H1 (cell line): ENCODE results near the gene ZDHHC1. TPM values are rescaled to one million over a fixed set of nuclear protein-coding genes. Genes with fewer than 3 reads are reported as not detected.

Source experiments
- CTCF ChIA-PET: fragments of 300-600 bp; sonication (Branson Sonifier 250); formaldehyde crosslinking; loops from one replicate; lab custom pipeline; 2021; ENCODE audit not compliant: partially characterized antibody; lab: Charles Lee
- POLR2A ChIA-PET: fragments of 300-600 bp; sonication (Branson Sonifier 250); formaldehyde crosslinking; loops from one replicate; lab custom pipeline; 2021; ENCODE audit warnings: inconsistent platforms; ENCODE audit not compliant: partially characterized antibody; lab: Charles Lee
- DNase-seq, 2 experiments: peaks; one replicate each; pipeline versions ENCODE4 v3.0.0 to v3.0.0-alpha.2; 2010 to 2022; ENCODE audit warnings: low spot score in 2 of 2, low read depth in 1 of 2, mixed read lengths in 1 of 2
- FAIRE-seq: peaks from 2 replicates; lab custom pipeline; 2011; peaks lifted over from hg19 to GRCh38; lab: Jason Lieb, UNC
- H2AFZ ChIP-seq: 2 replicates; pipeline ENCODE4 v1.8.1; 2012; ENCODE audit warnings: low read length, inconsistent platforms
- H2AK5ac ChIP-seq: 2 replicates; pipeline ENCODE4 v1.6.1; 2013; ENCODE audit warnings: low read depth, low read length
- H2BK120ac ChIP-seq: replicated peaks from 2 replicates; pipeline ENCODE3; 2013; ENCODE audit warnings: low read depth, low read length, inconsistent platforms
- H2BK12ac ChIP-seq: 2 replicates; pipeline ENCODE4 v1.6.1; 2013; ENCODE audit warnings: low read depth, low read length
- H2BK15ac ChIP-seq: 2 replicates; pipeline ENCODE4 v1.6.1; 2013; ENCODE audit warnings: low read length
- H2BK20ac ChIP-seq: 2 replicates; pipeline ENCODE4 v1.6.1; 2013; ENCODE audit warnings: low read length
- H2BK5ac ChIP-seq: 2 replicates; pipeline ENCODE4 v1.6.1; 2013; ENCODE audit warnings: low read depth, low read length
- H3K14ac ChIP-seq: 2 replicates; pipeline ENCODE4 v1.6.1; 2013; ENCODE audit warnings: inconsistent platforms; ENCODE audit not compliant: insufficient read length
- H3K18ac ChIP-seq: 2 replicates; pipeline ENCODE4 v1.6.1; 2013; ENCODE audit warnings: low read length; ENCODE audit errors: extremely low read depth
- H3K23ac ChIP-seq: 2 replicates; pipeline ENCODE4 v1.6.1; 2013; ENCODE audit warnings: inconsistent platforms; ENCODE audit not compliant: insufficient read length
- H3K23me2 ChIP-seq: 2 replicates; pipeline ENCODE4 v1.6.1; 2013; ENCODE audit warnings: low read depth, low read length
- H3K27ac ChIP-seq: 2 replicates; pipeline ENCODE4 v1.6.1; 2011; ENCODE audit warnings: low read depth, low read length, inconsistent platforms
- H3K27me3 ChIP-seq, 4 experiments: replicated peaks in 1 of 4; 1 replicate in 1 of 4; 2 replicates in 3 of 4; pipeline versions ENCODE4 v1.6.1 to v1.8.1; 2011 to 2013; ENCODE audit warnings: low read length in 3 of 4, mild to moderate bottlenecking in 3 of 4, inconsistent platforms in 2 of 4, mixed read lengths in 2 of 4, moderate library complexity in 1 of 4; ENCODE audit not compliant: control insufficient read depth in 3 of 4, insufficient read depth in 3 of 4; ENCODE audit errors: extremely low read depth in 1 of 4
- H3K36me3 ChIP-seq, 4 experiments: 2 replicates each; pipeline versions ENCODE4 v1.6.1 to v1.8.1; 2011 to 2013; ENCODE audit warnings: mild to moderate bottlenecking in 4 of 4, low read length in 3 of 4, moderate library complexity in 2 of 4, control low read depth in 1 of 4, inconsistent platforms in 1 of 4; ENCODE audit not compliant: insufficient read depth in 4 of 4, control insufficient read depth in 2 of 4
- H3K4ac ChIP-seq: replicated peaks from 2 replicates; pipeline ENCODE3; 2013; ENCODE audit warnings: low read length, low read depth, mixed read lengths, inconsistent platforms; ENCODE audit not compliant: insufficient read length
- H3K4me1 ChIP-seq, 4 experiments: replicated peaks in 1 of 4; 1 replicate in 1 of 4; 2 replicates in 3 of 4; pipeline versions ENCODE4 v1.6.1 to v1.8.1; 2011 to 2013; ENCODE audit warnings: low read length in 3 of 4, inconsistent platforms in 2 of 4, mixed read lengths in 1 of 4; ENCODE audit not compliant: insufficient read depth in 4 of 4, control insufficient read depth in 3 of 4
- H3K4me2 ChIP-seq, 2 experiments: 2 replicates each; pipeline versions ENCODE4 v1.6.1 to v1.8.1; 2011 to 2013; ENCODE audit warnings: low read depth in 2 of 2, low read length in 2 of 2, control low read depth in 1 of 2, inconsistent platforms in 1 of 2, mild to moderate bottlenecking in 1 of 2; ENCODE audit not compliant: insufficient read depth in 1 of 2
- H3K4me3 ChIP-seq, 4 experiments: fragments of 200-600, 300-600 bp in 1 of 4; sonication (generic), shearing (Covaris generic), sonication (Bioruptor Twin) in 1 of 4; 2 replicates each; pipeline versions ENCODE4 v1.5.1 to v1.8.1; 2011 to 2016; ENCODE audit warnings: low read length in 4 of 4, low read depth in 3 of 4, control low read depth in 2 of 4, inconsistent platforms in 2 of 4, mild to moderate bottlenecking in 2 of 4, mixed read lengths in 1 of 4, moderate library complexity in 1 of 4; ENCODE audit not compliant: insufficient read depth in 2 of 4; ENCODE audit errors: extremely low read depth in 1 of 4
- H3K56ac ChIP-seq: replicated peaks from 2 replicates; pipeline ENCODE3; 2013; ENCODE audit warnings: low read depth, mild to moderate bottlenecking, mixed read lengths, low read length, inconsistent platforms; ENCODE audit not compliant: insufficient read length
- H3K79me1 ChIP-seq: 2 replicates; pipeline ENCODE4 v1.6.1; 2013; ENCODE audit warnings: low read depth, low read length, control low read depth
- H3K79me2 ChIP-seq, 2 experiments: 2 replicates each; pipeline versions ENCODE4 v1.6.1 to v1.8.1; 2012 to 2013; ENCODE audit warnings: low read length in 2 of 2, mild to moderate bottlenecking in 2 of 2, inconsistent platforms in 1 of 2; ENCODE audit not compliant: insufficient read depth in 2 of 2, control insufficient read depth in 1 of 2
- H3K9ac ChIP-seq, 4 experiments: replicated peaks in 1 of 4; 1 replicate in 1 of 4; 2 replicates in 3 of 4; pipeline versions ENCODE4 v1.6.1 to v1.8.1; 2011 to 2013; ENCODE audit warnings: low read depth in 3 of 4, low read length in 3 of 4, control low read depth in 2 of 4, mild to moderate bottlenecking in 2 of 4, moderate library complexity in 2 of 4, inconsistent platforms in 1 of 4; ENCODE audit errors: extremely low read depth in 1 of 4
- H3K9me3 ChIP-seq, 2 experiments: 2 replicates each; pipeline versions ENCODE4 v1.6.1 to v1.8.1; 2012 to 2013; ENCODE audit warnings: mild to moderate bottlenecking in 2 of 2, moderate library complexity in 2 of 2, control low read depth in 1 of 2, inconsistent platforms in 1 of 2, low read depth in 1 of 2, low read length in 1 of 2, mixed read lengths in 1 of 2; ENCODE audit not compliant: insufficient read depth in 2 of 2
- H4K20me1 ChIP-seq, 2 experiments: replicated peaks in 1 of 2; 2 replicates each; pipeline versions ENCODE3 to v1.8.1; 2011 to 2013; ENCODE audit warnings: inconsistent platforms in 2 of 2, low read length in 2 of 2, mild to moderate bottlenecking in 1 of 2; ENCODE audit not compliant: insufficient read depth in 2 of 2, control insufficient read depth in 1 of 2
- H4K5ac ChIP-seq: 2 replicates; pipeline ENCODE4 v1.6.1; 2013; ENCODE audit warnings: low read length, low read depth, mixed read lengths, inconsistent platforms; ENCODE audit not compliant: insufficient read length
- H4K8ac ChIP-seq: 2 replicates; pipeline ENCODE4 v1.8.0; 2013; ENCODE audit warnings: mild to moderate bottlenecking, moderate library complexity, low read length, inconsistent platforms; ENCODE audit not compliant: insufficient read depth; ENCODE audit errors: extremely low read depth
- H4K91ac ChIP-seq: replicated peaks from 2 replicates; pipeline ENCODE3; 2013; ENCODE audit warnings: low read length, mixed read lengths, inconsistent platforms; ENCODE audit not compliant: insufficient read length
- BACH1 ChIP-seq: IDR thresholded peaks from 2 replicates; pipeline ENCODE4 v1.6.1; 2012; ENCODE audit warnings: low read length, improper control_type of control experiment
- EP300 ChIP-seq, 2 experiments: IDR thresholded peaks; 1 replicate in 1 of 2; 2 replicates in 1 of 2; pipeline ENCODE4 v1.6.1; 2011 to 2012; ENCODE audit warnings: low read depth in 2 of 2, low read length in 2 of 2, mild to moderate bottlenecking in 2 of 2, borderline replicate concordance in 1 of 2, inconsistent platforms in 1 of 2, moderate library complexity in 1 of 2
- GABPA ChIP-seq: IDR thresholded peaks from 2 replicates; pipeline ENCODE4 v1.6.1; 2011; ENCODE audit warnings: mild to moderate bottlenecking, low read length, moderate library complexity, borderline replicate concordance; ENCODE audit not compliant: insufficient read depth
- MAX ChIP-seq: IDR thresholded peaks from 2 replicates; pipeline ENCODE4 v1.6.1; 2012; ENCODE audit warnings: inconsistent platforms
- NRF1 ChIP-seq: IDR thresholded peaks from 2 replicates; pipeline ENCODE4 v1.6.1; 2011; ENCODE audit warnings: mild to moderate bottlenecking, low read depth, low read length, improper control_type of control experiment
- POLR2A ChIP-seq, 2 experiments: IDR thresholded peaks; 1 replicate in 1 of 2; 2 replicates in 1 of 2; pipeline ENCODE4 v1.6.1; 2011; ENCODE audit warnings: low read depth in 2 of 2, low read length in 2 of 2, mild to moderate bottlenecking in 2 of 2; ENCODE audit errors: control extremely low read depth in 1 of 2
- RNF2 ChIP-seq: fragments of 200-900, 300-1000 bp; sonication (generic); IDR thresholded peaks from 2 replicates; pipeline ENCODE4 v1.7.1; 2016; ENCODE audit warnings: borderline replicate concordance, low read depth, mild to moderate bottlenecking, antibody characterized with exemption, low read length; ENCODE audit not compliant: poor library complexity, severe bottlenecking; ENCODE audit errors: missing control alignments
- SRF ChIP-seq: IDR thresholded peaks from 2 replicates; pipeline ENCODE4 v1.6.1; 2011; ENCODE audit warnings: mild to moderate bottlenecking, low read depth, low read length, moderate library complexity
- WGBS, 2 experiments: shearing (Covaris generic) in 1 of 2; methylation state at CpG; one replicate each; pipeline versions ENCODE4 v1.1.6 to v1.1.7; 2013 to 2015; ENCODE audit warnings: low lambda C conversion rate in 2 of 2, mixed read lengths in 2 of 2, inconsistent platforms in 1 of 2, low coverage in 1 of 2, missing lambda C conversion rate in 1 of 2; ENCODE audit not compliant: insufficient replicate concordance in 2 of 2, insufficient coverage in 1 of 2, insufficient read length in 1 of 2; ENCODE audit errors: extremely low coverage in 1 of 2, missing lambda C conversion rate in 1 of 2; 5-methylcytosine and 5-hydroxymethylcytosine counted together
- polyA plus RNA-seq, 7 experiments: library from polyadenylated mRNA; depleted of rRNA in 3 of 7; stranded (reverse) in 5 of 7; unstranded in 2 of 7; fragments of >200 nt in 5 of 7; fragments of 200-250 nt in 2 of 7; gene quantifications; 1 replicate in 5 of 7; 2 replicates in 1 of 7; 4 replicates in 1 of 7; pipeline versions ENCODE4 v1.2.1 to v1.2.3, GENCODE V29; 2011 to 2013; ENCODE audit warnings: missing spikeins in 2 of 7, mixed read lengths in 2 of 7
- total RNA-seq: library from RNA; stranded (reverse); fragmentation: NEBNext Ultra II Directional; extraction: Animal tissue kit (Norgen Biotek cat#: 25700); gene quantifications from 2 replicates; pipeline ENCODE4 v1.2.1, GENCODE V29; 2021
- TF ChIP-seq, protein P1 (sequence below): IDR thresholded peaks from 2 replicates; pipeline ENCODE4 v1.6.1; 2012; ENCODE audit warnings: inconsistent platforms

The ZDHHC1 gene
- total and polyA plus RNA-seq, 2 of the 8 experiments (the other 6 are each of a cell fraction or from before 2014, with no cell fraction given), result 3.1 to 4.9 TPM

DNA sequence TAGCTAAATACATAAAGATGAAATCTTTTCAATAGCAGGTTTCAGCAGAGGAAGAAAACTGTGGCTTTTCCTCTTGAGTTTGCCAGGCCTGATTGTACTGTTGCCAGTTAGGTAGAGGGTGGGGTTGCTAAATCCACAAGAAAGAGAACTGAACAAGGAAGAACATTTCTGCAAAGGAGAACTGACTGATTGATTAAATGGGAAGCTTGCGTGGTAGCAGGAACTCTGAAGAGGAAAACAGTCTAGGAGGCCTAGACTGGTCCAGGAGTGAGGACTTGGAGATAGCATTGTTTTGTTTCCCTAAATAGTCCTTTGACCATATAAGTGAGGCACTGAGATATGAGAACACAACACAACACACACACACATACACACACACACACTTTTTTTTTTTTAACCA lies 70.9 kb downstream of the ZDHHC1 start:
- Histone ChIP-seq H3K23ac (no peak overlapping the region), H3K79me1 (no peaks in the 10 kb centered on the region), H2BK12ac (no peak overlapping the region), H2AK5ac (no peak overlapping the region), H3K14ac (no peak overlapping the region), H3K9me3 (no peaks in the 10 kb centered on the region), H3K9ac (no peak overlapping the region), H3K23me2 (no peaks in the 10 kb centered on the region), H4K5ac (no peak overlapping the region), H3K36me3 (no peaks in the 10 kb centered on the region), H3K27me3 (no peaks in the 10 kb centered on the region), H4K20me1 (no peaks in the 10 kb centered on the region), H3K27ac (no peak overlapping the region), H2BK5ac (no peak overlapping the region), H4K8ac (no peak overlapping the region), H2BK20ac (no peak overlapping the region), H2BK15ac (no peak overlapping the region), H3K4me1 (no peaks in the 10 kb centered on the region), H3K18ac (no peak overlapping the region), H3K79me2 (no peaks in the 10 kb centered on the region), H3K56ac (no peak overlapping the region)
- 77% methylated on average over 1 of the region's 1 CpG; no CpG with 5 or more reads in 1 of the 2 experiments for WGBS, 2 experiments
- POLR2A ChIA-PET, result no interaction called here
- no peak for FAIRE-seq
- CTCF ChIA-PET, result interaction anchor here (0.6 to 1.2 kb wide), 7 partner anchors 11 to 145 kb away, joined by 3 to 5 read pairs (median 3); partner anchors contain the start of genes KCTD19 and LRRC36
- TF ChIP-seq, protein P1, sequence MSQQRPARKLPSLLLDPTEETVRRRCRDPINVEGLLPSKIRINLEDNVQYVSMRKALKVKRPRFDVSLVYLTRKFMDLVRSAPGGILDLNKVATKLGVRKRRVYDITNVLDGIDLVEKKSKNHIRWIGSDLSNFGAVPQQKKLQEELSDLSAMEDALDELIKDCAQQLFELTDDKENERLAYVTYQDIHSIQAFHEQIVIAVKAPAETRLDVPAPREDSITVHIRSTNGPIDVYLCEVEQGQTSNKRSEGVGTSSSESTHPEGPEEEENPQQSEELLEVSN, result no peak
- TF ChIP-seq NRF1 (no peak), BACH1 (no peak), EP300 (IDR thresholded peaks at IDR 0.05; ENCODE audit: borderline replicate concordance in 1 of 2, low read depth in 2 of 2, low read length in 2 of 2) (no peak), SRF (no peak), MAX (no peak), GABPA (no peak), RNF2 (no peak), POLR2A (IDR thresholded peaks at IDR 0.05; ENCODE audit: control extremely low read depth in 1 of 2, low read depth in 2 of 2, low read length in 2 of 2) (no peak)
- TF ChIP-seq, all 59 proteins: peak for 0
- no peak overlapping the region for H3K4me2 ChIP-seq
- H3K4ac ChIP-seq, result no peak overlapping the region
- H4K91ac ChIP-seq, result no peak overlapping the region
- DNase-seq, result no peak
- no peak overlapping the region for H2AFZ ChIP-seq
- H2BK120ac ChIP-seq, result no peak overlapping the region
- no peak overlapping the region for H3K4me3 ChIP-seq
